HG03064 (cell line): ENCODE measurements around the gene STBD1.
"Not testable (repeated sequence)": the region's sequence is repeated elsewhere in the genome, so short reads cannot be mapped to it uniquely, and the experiment has no call there.

Experiments
- ATAC-seq: cut with Tn5 transposase; IDR thresholded peaks from one replicate; pipeline ENCODE4 v1.9.1; 2021; ENCODE audit warnings: low read depth; ENCODE audit not compliant: unreplicated experiment

STBD1 gene

GRCh38 chr4:76305971-76306881 is at the start of gene STBD1:
Gene STBD1, plus strand, starts transcription at chr4:76306733. Its CDS starts 37 bp downstream, at chr4:76306770.
- ATAC-seq: no peak

GRCh38 chr4:76256968-76257367 is 49.6 kb upstream of the STBD1 start:
- ATAC-seq: no peak

DNA sequence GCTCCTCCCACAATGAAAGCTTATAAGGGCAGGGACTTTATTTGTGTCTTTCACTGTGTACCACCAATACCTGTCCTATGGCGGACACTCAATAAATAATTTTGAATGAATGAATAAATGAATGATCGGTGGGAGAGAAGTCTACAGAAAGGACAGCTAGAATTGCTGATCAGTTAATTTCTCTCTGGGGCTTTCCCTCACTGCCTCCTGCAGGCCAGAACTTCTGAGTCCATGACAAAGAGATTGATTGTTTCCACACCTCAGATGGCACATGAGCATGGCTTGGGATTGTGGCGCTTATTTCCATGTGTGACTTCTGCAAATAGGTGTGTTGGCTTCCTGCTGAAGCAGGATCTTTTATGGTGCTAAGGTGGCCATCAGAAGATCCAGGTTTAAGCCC is 48.7 kb upstream of the STBD1 start:
- ATAC-seq: no peak

GRCh38 chr4:76260571-76260970 is 46.0 kb upstream of the STBD1 start:
- ATAC-seq: no peak

DNA sequence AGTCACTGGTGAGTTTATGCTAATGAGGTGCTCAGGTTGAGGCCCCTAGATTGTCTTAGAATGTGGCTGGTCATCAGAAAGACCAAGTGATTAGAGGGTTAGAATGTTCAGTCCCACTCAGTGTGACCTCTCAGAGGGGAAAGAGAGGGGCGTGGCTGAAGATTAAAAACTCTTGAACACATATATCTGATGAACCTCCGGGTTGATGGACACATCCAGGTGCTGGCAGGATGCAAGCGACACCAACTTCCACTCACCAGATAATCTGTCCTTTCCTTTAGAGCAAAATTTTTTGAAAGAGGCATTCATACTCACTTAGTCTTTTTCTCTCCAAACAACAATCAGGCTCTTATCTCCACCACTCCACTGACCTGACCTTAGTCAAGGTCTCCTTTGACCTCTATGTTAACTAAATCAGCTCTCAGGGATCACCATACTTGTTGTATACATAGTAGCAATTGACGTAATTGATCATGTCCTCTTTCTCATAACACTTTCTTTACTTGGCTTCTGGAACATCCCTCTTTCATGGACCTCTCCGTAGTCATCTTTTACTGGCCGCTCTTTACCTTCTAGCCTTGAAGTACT is 40.8 kb upstream of the STBD1 start:
- no peak for ATAC-seq

GRCh38 chr4:76266627-76267026 is 39.9 kb upstream of the STBD1 start:
- ATAC-seq: no peak

DNA sequence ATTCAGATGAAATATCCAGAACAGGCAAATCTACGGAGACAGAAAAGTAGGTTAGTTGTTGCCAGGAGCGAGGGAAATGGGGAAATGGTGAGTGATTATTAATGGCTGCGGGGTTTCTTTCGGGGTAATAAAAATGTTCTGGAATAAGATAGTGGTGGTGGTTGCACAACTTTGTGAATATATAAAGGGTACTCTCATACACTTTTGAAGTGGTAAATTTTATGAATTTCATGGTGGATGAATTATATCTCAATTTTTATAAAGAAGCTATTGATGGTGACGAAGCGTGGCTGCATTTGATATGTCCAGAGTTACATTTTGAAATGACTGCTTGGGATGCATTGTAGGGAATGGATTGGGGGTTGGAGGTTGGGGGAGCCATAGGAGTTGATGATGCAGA is 38.7 kb upstream of the STBD1 start:
- no peak for ATAC-seq

DNA sequence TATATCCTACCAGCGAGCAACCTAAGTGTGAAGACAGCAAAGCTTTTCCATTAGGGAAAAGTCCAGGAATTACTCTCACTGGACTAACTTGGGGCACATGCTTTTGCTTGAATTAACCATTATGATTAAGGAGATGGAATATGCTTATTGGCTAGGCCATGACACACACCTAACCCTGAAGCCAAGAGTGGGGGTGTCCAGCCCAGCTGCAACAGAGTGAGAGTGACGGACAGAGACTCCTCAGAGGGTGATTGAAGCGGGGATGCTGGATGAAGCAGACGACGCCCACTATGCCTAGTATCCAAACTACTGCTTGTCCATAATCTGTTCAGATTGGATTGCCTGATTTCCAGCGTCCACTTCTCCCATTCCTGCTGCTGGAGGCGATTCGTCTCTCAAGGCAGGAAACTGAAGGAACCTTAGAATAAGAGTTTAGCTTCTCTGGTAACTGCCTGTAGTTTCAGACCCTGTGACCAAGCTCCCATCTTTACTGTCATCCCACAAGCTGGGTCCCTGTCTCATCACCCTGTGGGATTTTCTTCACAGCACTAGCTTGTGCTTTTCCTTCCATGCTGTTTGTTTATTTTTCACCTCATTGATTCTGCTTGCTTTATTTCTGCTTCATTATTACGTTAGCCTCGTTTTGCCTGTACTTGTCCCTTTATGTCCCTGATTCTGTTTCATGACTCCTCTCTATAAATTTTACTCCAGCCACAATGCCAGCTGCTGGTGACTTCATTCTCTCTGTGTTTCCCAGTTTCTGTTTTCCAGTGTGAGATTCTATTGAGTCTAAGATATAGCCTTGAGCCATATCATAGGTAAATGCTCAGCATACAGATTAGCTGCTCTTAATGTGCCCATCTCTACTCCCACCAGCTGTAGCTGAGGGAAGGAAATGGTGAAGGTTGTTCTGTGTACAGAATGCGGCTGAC is 36.0 kb upstream of the STBD1 start:
- ATAC-seq: no peak

DNA sequence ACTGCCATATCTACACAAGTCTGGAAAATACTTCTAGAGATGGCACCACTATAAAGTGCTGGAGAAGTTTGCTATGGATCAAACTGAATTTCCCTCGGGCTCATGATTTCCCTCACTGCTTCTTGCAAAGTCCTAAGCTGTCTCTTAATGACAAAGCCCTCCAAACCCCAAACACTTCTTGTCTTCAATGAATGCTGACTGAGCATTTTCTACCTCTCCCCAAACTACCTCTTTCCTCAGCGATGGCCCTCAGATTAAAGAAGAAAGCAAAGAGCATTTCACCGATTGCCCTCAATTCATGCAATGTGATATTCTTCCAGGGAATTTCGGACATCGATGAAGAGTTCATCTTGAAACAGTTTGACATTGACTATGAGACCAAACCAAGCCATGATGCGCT is 35.3 kb upstream of the STBD1 start:
- no peak for ATAC-seq

DNA sequence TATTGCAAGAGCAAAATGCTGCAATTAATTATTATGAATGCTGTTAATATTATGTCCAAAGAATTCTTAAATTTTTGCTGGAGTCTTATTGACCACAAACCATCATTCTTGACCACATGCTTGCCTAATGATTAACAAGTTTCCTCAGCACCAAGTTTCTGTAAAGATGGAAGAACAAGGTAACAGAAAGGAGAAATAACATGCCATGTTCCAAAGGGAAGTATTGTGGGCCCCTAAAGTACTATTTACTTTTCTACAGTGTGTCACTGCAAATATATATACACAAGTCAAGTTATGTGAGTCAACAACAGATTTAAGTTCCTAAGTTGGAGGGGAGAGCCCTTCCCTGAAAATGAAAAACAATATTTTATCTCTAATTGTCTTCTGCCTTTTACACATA is 34.5 kb upstream of the STBD1 start:
- no peak for ATAC-seq

DNA sequence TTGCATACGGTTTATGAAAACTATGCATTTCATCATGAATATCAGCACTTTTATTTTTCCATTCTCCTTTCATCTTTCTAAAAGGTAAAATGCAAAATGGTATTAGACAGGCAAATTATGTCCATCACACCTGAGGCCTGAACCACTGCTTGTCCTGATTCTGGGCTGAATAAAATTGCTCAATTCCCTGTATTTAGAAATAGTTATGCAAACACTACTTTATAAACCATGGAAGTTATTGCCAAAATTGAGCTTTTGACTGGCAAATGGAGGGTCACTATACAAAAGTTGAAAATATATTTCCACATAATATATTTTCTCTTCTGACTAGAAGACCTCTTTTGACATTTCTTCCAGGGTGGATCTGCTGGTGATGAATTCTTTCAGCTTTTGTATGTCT is 34.0 kb upstream of the STBD1 start:
- ATAC-seq: no peak

GRCh38 chr4:76272999-76273398 is 33.5 kb upstream of the STBD1 start:
- no peak for ATAC-seq

DNA sequence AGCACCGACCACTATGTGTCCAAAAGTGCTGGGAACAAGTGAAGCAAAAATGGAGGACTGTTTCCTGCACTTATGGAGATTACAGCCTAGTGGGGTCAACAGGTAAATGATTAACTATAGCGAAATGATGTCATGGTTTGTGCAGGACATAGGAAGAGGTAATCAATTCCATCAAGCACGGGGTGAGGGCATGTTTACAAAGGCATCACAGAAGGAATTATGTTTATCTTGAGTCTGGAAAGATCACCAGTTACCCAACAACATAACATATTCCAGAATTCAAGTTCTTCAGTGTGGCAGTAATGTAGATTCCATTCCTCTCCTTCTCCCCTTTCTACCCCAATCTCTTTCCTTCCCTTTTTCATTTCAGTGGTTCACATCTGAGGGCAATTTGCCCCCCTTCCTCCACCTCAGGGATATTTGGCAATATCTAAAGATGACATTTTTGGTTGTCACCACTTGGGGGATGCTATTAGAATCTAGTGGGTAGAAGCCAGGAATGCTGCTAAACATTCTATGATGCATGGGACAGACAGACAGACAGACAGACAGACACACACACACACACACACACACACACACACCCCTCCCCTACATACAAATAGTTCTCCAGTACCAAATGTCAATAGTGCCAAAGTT is 30.9 kb upstream of the STBD1 start:
- no peak for ATAC-seq

- ATAC-seq: no peak
Observed at GRCh38 chr4:76276813-76277212, 29.7 kb upstream of the STBD1 start.

DNA sequence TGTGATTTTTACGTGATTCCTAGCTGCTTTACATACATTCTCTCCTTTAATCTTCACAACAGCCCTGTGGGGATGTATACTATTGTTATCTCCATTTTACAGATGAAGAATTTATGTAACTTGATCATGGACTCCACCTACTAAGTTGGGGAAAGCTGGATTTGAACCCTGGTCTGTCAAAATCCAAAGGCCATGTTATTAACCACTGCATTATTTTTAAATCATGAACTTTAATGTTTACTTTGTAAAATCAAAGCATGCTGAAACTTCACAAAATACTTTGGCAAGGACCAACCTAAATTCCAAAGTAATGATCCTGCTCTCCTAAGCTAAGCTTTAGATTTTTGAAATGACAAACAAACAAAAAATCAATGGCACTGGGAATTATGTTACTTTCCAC is 28.9 kb upstream of the STBD1 start:
- no peak for ATAC-seq

DNA sequence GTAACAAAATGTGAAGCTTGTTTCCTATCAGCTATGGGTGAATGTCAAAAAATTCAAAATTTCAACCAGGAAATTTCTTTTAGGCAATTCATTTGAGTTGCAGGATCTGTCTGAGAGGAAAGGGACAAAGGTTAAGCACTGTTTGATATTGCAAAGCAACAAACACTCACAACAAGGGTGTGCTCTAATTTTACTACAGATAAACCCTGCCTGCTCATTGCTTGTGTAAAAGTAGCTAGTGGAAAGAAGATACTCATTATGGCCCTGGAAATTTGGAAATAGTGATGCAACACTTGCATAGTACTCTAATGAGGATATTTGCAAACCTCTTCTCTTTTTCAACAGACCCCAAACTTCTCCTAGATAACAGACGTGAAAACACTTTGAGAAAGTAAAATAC is 27.9 kb upstream of the STBD1 start:
- no peak for ATAC-seq

DNA sequence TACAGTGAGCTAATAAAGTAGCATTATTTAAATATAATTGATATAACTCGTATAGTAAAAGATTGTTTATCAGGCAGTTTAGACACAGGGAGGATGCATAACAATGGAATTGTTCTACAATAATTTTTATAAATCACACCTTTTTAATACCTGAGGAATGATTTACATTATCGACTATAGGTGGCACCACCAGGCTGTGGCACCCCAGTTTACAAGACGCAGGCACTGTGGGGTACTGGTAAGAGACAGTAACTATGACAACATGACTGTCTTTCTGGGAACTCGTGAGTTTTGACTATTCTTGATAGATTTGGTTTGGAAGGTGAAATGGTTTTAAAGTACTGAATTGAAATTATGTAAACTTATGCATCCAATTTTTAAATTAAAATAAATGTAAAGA is 27.1 kb upstream of the STBD1 start:
- ATAC-seq: no peak

- no peak for ATAC-seq
Observed at GRCh38 chr4:76280488-76281441, 25.8 kb upstream of the STBD1 start.

DNA sequence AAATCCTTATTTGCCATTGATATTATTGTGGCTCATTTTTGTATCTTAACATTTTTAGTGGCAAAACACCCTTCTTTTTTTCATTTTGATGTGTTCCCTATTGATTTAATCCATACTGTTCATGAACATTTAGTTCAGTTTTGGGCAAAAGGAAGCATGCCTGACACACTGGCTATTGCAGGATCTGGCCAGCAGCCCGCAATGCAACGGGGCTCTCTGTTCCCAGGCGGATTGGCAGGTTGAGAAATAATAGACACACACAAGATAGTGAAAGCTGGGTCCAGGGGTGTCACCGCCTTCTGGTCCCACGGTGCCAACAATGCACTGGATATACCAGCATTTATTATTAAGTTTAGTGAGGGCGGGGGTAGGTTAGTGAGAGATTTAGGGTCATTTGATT is 24.9 kb upstream of the STBD1 start:
- not testable (repeated sequence) for ATAC-seq
